Heart left ventricle (tissue), 13 donors: ENCODE results near the gene ZNF22.

Source experiments
- POLR2A ChIP-seq, 2 donors: fragments of 450-650 bp; IDR thresholded peaks; one replicate each; pipeline ENCODE4 v1.6.1; 2017; ENCODE audit warnings: antibody characterized with exemption in 2 of 2, mild to moderate bottlenecking in 2 of 2, moderate library complexity in 2 of 2
- TF ChIP-seq, protein P1 (sequence below), 12 donors: fragments of 200-600 bp; sonication (generic) in 4 of 12; IDR thresholded peaks; one replicate each; pipeline versions ENCODE4 v1.5.0 to v1.8.0; 2018 to 2022; ENCODE audit warnings: antibody characterized with exemption in 12 of 12, mild to moderate bottlenecking in 5 of 12
- donor health status: ischemic (EF 13 %, LVEDD 7.1; RV severe dilation, severe dysfunction).
- donor health status: DM: no; HTN: yes; CAD: no.
- donor health status: DM: no; HTN: no; CAD: no.
- donor health status: ischemic (EF 25% LVEDD 6.9; RV normal size, moderate dysfunction).
- donor health status: ischemic (EF 25% LVEDD 5.7; RV mildly dilated, moderate dysfunction).
- donor health status: ischemic (EF 35%, LVEDD 5.7; RV mildly dilated, moderate dysfunction).
- donor health status: nonischemic (EF 11% LVEDD 7.7; RV severe dilation, severe dysfunction).
- donor health status: DM: yes; HTN: yes; CAD: no.
- donor health status: PGD.
- donor health status: ischemic (EF 29% LVEDD 5.4; RV normal size, mild dysfunction).
- donor health status: nonischemic (EF 23%, LVEDD 6.1; RV moderate dilation, normal function).

- TF ChIP-seq, protein P1, sequence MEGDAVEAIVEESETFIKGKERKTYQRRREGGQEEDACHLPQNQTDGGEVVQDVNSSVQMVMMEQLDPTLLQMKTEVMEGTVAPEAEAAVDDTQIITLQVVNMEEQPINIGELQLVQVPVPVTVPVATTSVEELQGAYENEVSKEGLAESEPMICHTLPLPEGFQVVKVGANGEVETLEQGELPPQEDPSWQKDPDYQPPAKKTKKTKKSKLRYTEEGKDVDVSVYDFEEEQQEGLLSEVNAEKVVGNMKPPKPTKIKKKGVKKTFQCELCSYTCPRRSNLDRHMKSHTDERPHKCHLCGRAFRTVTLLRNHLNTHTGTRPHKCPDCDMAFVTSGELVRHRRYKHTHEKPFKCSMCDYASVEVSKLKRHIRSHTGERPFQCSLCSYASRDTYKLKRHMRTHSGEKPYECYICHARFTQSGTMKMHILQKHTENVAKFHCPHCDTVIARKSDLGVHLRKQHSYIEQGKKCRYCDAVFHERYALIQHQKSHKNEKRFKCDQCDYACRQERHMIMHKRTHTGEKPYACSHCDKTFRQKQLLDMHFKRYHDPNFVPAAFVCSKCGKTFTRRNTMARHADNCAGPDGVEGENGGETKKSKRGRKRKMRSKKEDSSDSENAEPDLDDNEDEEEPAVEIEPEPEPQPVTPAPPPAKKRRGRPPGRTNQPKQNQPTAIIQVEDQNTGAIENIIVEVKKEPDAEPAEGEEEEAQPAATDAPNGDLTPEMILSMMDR (IDR thresholded peaks at IDR 0.05), result no peak
- peak in 1 of 2 donors; percentile 48 for TF ChIP-seq POLR2A (IDR thresholded peaks at IDR 0.05)
Measured at GRCh38 chr10:44963772-44964633, 36.7 kb upstream of the ZNF22 start.
